HUES64 (cell line): ENCODE data around the gene TIMM23.
"Not testable (repeated sequence)": the region's sequence is repeated elsewhere in the genome, so short reads cannot be mapped to it uniquely, and the experiment has no call there.

ENCODE experiments used
- H3K27ac ChIP-seq: 2 replicates; pipeline ENCODE4 v1.7.0; 2013; ENCODE audit warnings: low read depth, low read length, inconsistent platforms
- H3K27me3 ChIP-seq: 2 replicates; pipeline ENCODE4 v1.6.1; 2013; ENCODE audit warnings: mild to moderate bottlenecking, low read length; ENCODE audit not compliant: insufficient read depth
- H3K36me3 ChIP-seq: 2 replicates; pipeline ENCODE4 v1.6.1; 2013; ENCODE audit warnings: mild to moderate bottlenecking, low read length; ENCODE audit not compliant: insufficient read depth
- H3K4me1 ChIP-seq: 2 replicates; pipeline ENCODE4 v1.6.1; 2013; ENCODE audit warnings: mild to moderate bottlenecking, low read length, moderate library complexity; ENCODE audit not compliant: insufficient read depth
- H3K4me3 ChIP-seq: 2 replicates; pipeline ENCODE4 v1.5.1; 2013; ENCODE audit warnings: mild to moderate bottlenecking, low read length, moderate library complexity
- H3K9ac ChIP-seq: 2 replicates; pipeline ENCODE4 v1.6.1; 2013; ENCODE audit warnings: mild to moderate bottlenecking, low read depth, low read length
- H3K9me3 ChIP-seq: 2 replicates; pipeline ENCODE4 v1.6.1; 2013; ENCODE audit warnings: low read depth, low read length; ENCODE audit not compliant: insufficient read depth
- WGBS: fragments of 150-250, 120-280 bp; methylation state at CpG from one replicate; pipeline ENCODE4 v1.1.7; 2013; ENCODE audit warnings: missing lambda C conversion rate; 5-methylcytosine and 5-hydroxymethylcytosine counted together

Gene TIMM23

DNA sequence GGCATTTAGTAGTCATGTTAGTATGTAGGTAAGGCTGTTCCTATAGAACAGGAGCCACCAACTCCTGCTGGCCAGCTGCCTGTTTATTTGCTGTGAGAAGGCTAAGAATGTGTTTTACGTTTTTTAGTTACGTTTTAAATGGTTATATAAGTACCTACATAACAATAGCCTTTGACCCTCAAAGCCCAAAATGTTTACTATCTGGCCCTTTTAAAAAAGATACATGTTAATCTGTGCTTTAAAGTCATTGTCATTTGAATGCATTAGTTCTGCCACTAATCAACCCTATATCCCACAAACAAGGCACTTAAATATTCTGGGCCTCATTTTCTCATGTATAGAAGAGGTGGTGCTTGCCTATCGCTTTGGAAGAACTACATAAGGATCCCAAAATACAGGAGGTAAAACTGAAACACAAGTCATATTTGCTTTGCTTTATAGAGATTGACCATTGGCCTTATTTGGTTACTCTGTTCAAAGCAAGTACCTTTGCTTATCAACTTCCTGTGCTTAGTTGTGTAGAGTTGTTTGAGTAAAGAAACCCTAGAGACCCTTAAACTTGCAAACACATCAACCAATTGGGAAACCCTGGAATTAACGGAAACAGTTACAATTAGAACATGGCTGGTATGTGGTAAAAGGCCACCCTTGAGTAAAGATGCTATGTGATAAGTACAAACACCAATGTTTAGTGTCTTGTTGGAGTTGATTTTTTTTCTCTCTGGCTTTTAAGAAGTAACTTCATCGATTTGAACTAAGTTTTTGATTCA is 25.9 kb downstream of the TIMM23 start:
- Histone ChIP-seq H3K4me1 (peaks cover 10% of the 10 kb centered on the region; the same call in 1 of the 2 replicates), H3K27ac (peak overlapping the region; percentile 66; the same call in 1 of the 2 replicates), H3K27me3 (no peaks in the 10 kb centered on the region), H3K9me3 (no peaks in the 10 kb centered on the region), H3K9ac (no peak overlapping the region), H3K4me3 (no peak overlapping the region), H3K36me3 (peaks cover 69% of the 10 kb centered on the region)
- WGBS = 86% methylated on average over 3 of the region's 5 CpGs

DNA sequence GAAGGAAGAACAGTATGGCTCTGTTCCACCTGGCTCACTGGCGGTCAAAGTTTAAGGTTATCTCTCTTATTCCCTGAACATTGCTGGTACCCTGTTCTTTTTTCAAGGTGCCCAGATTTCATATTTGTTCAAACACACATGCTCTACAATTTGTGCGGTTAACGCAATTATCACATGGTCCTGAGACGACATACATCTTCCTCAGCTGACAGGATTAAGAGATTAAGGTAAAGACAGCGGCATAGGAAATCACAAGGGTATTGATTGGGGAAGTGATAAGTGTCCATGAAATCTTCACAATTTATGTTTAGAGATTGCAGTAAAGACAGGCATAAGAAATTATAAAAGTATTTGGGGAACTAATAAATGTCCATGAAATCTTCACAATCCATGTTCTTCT is 27.7 kb downstream of the TIMM23 start:
- not testable (repeated sequence) for H3K9me3 ChIP-seq, H3K4me3 ChIP-seq, H3K27me3 ChIP-seq, H3K27ac ChIP-seq, H3K4me1 ChIP-seq, H3K9ac ChIP-seq
- WGBS = 97% methylated on average over 5 of the region's 5 CpGs
- H3K36me3 ChIP-seq = peaks cover 78% of the 10 kb centered on the region

DNA sequence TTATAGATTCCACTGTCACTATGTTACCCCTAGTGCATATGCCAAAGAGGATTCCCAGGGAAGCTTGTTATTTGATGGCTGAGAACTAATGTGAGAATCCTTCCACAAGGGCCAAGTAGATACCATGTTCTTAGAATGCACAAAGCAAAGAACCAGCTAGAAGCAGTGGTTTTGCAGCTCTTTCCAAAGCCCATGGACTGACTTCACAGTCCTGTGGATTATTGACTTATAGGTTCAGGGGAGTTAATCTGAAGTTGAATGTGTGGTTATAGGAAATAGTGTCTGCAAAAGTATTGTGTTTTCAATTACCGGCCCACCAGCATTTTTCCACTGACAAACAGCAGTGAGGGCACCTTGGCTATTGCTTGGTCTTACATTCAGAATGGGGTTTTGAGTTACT is 28.2 kb downstream of the TIMM23 start:
- 94% methylated on average over 1 of the region's 1 CpG for WGBS
- H3K4me1 ChIP-seq = peaks cover 10% of the 10 kb centered on the region; the same call in 1 of the 2 replicates

DNA sequence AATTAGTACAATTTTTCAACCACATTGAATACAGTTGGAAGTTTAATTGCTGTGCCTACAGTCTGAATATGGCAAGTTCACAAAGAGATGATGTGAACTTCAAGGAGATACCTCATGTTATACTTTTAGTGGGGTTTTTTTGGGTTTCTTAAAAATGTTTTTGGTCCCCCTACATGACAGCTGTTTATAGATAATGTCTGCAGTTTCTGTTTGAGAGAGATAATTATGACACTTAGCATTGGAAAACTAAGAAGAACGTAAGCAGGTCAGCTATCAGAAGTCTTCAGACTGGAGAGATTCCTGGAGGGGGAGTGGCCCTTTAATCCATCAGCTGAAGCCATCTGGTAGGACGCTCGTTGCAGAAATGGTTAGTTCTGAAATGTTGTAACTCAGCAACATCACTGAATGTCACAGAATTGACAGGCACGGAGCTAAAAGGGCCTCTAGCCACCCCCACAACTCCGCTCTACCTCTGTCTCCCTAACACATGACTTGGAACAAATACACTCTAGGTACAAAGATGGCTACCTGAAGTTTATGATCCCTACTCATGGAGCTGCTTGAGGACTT is 29.0 kb downstream of the TIMM23 start:
- no peak overlapping the region for H3K27ac ChIP-seq
- H3K9ac ChIP-seq = no peak overlapping the region
- WGBS = 95% methylated on average over 5 of the region's 5 CpGs
- no peaks in the 10 kb centered on the region for H3K9me3 ChIP-seq
- no peaks in the 10 kb centered on the region for H3K27me3 ChIP-seq
- H3K4me1 ChIP-seq = peaks cover 10% of the 10 kb centered on the region; the same call in 1 of the 2 replicates
- no peak overlapping the region for H3K4me3 ChIP-seq
- peaks cover 89% of the 10 kb centered on the region for H3K36me3 ChIP-seq

More for the DNA sequence above, 28.2 kb downstream of the TIMM23 start:
- Histone ChIP-seq H3K9me3 (no peaks in the 10 kb centered on the region), H3K27ac (0 out of 2 replicates have a peak overlapping the region, but pooled peaks have one; percentile 6), H3K36me3 (peaks cover 81% of the 10 kb centered on the region), H3K27me3 (no peaks in the 10 kb centered on the region), H3K9ac (no peak overlapping the region), H3K4me3 (no peak overlapping the region)

DNA sequence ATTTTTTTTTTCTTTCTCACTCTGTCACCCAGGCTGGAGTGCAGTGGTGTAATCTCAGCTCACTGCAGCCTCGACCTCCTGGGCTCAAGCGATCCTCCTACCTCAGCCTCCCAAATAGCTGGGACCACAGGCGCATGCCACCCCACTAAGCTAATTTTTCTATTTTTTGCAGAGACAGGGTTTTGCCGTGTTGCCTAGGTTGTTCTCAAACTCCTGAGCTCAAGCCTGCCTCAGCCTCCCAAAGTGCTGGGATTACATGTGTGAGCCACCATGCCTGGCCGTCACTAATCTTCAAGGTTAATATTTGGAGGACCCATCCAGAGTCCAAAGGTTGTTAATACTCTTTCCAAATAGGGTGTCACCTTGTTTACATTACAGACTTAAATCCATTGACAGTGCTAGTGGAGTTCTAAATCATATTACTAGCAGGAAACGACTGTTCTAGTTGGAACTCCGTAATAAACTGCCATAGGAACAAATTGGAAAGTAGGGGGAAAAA is 29.9 kb downstream of the TIMM23 start:
- H3K4me3 ChIP-seq, H3K4me1 ChIP-seq, H3K27me3 ChIP-seq, H3K9ac ChIP-seq, H3K9me3 ChIP-seq, H3K27ac ChIP-seq: not testable (repeated sequence)
- WGBS = 99% methylated on average over 7 of the region's 7 CpGs
- H3K36me3 ChIP-seq = peaks cover 95% of the 10 kb centered on the region

DNA sequence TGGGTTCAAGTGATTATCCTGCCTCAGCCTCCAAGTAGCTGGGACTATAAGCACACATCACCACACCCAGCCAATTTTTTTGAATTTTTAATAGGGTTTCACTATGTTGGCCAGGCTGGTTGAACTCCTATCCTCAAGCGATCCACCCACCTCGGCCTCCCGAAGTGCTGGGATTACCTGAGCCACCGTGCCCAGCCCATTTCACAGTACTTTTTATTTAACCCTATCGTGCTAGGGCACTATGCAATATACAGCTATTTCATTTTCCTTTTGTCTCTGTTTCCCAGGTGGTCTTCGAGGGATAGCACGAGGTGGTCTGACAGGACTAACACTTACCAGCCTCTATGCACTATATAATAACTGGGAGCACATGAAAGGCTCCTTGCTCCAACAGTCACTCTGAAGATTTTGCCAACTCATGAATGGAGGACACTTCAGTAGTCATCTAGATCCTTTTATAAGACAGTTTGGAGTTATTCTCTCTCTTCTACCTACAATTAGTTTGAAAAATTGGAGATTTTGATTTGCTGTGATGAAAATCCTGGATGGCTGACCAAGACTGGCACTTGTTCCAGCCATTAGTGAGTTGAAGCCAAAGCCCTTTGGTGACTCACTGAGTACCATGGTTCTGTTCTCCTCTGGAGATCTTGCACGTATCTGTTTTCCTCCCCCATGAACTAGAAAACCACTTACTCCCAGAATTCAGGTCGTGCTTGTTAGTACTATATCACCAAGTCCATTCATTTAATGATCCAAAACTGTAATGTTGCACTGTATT is 30.8 kb downstream of the TIMM23 start:
- Histone ChIP-seq H3K4me1 (peaks cover 4% of the 10 kb centered on the region; the same call in 1 of the 2 replicates), H3K27ac (no peak overlapping the region), H3K36me3 (peaks cover 96% of the 10 kb centered on the region), H3K9me3 (no peaks in the 10 kb centered on the region), H3K9ac (no peak overlapping the region), H3K27me3 (no peaks in the 10 kb centered on the region), H3K4me3 (no peak overlapping the region)
- WGBS = 95% methylated on average over 9 of the region's 9 CpGs

DNA sequence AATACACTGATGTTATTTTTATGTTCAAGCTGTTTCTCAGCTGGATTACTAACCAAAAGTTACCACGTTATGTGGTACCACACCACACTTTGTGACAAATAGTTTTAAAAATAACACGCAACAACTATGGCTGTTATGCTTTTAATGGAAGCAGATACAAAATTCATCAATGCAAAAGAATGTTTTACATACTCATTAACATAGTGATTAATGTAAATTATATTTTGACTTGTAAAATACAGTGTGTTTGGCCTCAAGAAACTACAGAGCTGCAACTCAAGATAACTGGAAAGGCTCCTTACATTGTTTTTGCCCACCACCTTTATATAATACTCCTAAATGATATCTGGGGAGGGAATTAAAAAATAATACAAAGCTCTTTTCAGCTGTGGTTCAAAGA is 32.7 kb downstream of the TIMM23 start:
- 100% methylated on average over 2 of the region's 2 CpGs for WGBS
- no peaks in the 10 kb centered on the region for H3K9me3 ChIP-seq
- peaks cover 98% of the 10 kb centered on the region for H3K36me3 ChIP-seq
- H3K27ac ChIP-seq = no peak overlapping the region
- no peak overlapping the region for H3K9ac ChIP-seq
- H3K27me3 ChIP-seq = no peaks in the 10 kb centered on the region
- no peaks in the 10 kb centered on the region for H3K4me1 ChIP-seq
- H3K4me3 ChIP-seq = no peak overlapping the region

DNA sequence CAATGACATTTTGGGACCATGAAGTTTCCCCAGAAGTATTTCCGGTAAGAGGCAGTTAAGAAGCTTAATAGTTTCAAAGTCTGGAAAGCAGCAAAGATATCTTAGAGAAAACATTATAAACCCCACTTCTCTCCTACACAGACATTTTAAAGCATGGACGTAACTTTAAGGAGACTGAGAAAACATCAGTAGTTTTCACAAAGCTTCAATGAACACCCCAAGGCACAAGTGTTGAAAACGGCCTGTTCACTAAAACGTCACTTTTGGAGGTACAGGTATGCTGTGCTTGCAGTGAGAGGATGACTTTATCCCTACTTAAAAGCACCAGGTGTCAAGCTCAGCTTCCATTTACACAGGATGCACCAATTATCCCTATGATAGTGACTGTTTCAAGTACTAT is 33.1 kb downstream of the TIMM23 start:
- no peaks in the 10 kb centered on the region for H3K27me3 ChIP-seq
- H3K36me3 ChIP-seq = peaks cover 100% of the 10 kb centered on the region
- WGBS = 91% methylated on average over 4 of the region's 4 CpGs
- H3K4me1 ChIP-seq = no peaks in the 10 kb centered on the region
- no peak overlapping the region for H3K4me3 ChIP-seq
- no peaks in the 10 kb centered on the region for H3K9me3 ChIP-seq
- H3K27ac ChIP-seq = no peak overlapping the region
- H3K9ac ChIP-seq = no peak overlapping the region

DNA sequence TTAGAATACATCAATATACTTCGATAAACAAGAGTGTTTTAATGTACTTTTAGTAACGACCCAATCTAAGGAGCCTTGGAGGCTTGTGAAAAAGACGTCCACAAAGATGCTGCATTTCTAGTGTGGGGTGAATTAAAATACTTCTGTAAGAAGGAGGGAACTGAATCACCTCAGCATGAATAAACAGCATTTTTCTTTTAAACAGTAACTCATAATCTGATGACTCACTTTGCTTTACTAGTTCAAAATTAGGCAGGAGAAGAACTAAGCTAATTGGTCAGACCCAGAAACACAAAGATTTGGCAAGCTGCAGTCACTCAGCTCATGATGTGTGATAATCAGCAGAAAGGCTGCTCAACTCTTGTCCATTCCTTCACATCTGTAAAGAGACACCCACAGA is 33.9 kb downstream of the TIMM23 start:
- Histone ChIP-seq H3K27ac (no peak overlapping the region), H3K4me1 (no peaks in the 10 kb centered on the region), H3K27me3 (no peaks in the 10 kb centered on the region), H3K9ac (no peak overlapping the region), H3K36me3 (peaks cover 99% of the 10 kb centered on the region), H3K9me3 (no peaks in the 10 kb centered on the region), H3K4me3 (no peak overlapping the region)
- WGBS = 94% methylated on average over 3 of the region's 3 CpGs

DNA sequence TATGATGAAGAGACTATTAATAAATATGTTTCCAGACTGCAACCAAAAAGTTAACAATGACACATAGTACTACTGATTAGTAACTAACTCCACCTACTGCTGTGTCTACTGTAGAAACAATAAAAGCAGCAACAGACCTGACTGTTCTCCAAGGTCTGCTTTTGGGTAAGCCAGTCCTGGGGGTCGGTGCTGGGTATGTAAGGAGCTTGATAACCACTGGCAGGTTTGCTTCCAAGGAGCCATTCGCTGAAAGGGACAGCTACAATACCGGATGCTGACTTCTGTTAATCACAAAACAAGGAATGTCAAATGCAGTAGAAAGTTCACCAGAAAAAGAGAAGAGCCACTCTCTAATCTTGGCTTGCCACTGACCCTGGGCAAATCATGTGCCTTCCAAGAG is 40.5 kb downstream of the TIMM23 start:
- H3K36me3 ChIP-seq = peaks cover 86% of the 10 kb centered on the region
- 94% methylated on average over 3 of the region's 3 CpGs for WGBS

DNA sequence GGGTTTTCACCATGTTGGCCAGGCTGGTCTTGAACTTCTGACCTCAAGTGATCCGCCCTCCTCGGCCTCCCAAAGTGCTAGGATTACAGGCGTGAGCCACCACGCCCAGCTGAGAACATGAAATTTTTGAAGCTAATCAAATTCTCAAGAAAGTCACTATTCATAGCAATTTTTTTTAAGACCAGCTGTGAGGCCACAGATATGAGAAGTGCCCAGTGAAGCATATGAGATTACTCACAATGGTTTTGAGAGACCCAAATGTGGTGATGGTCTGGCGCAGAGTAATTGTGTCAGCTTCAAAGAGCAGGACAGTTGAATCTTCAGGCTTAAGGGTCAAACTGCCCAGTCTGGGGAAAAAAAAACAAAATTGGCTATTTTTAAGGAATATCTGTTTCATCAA is 41.9 kb downstream of the TIMM23 start:
- peaks cover 71% of the 10 kb centered on the region for H3K36me3 ChIP-seq
- WGBS = 89% methylated on average over 5 of the region's 5 CpGs

More for the DNA sequence above, 40.5 kb downstream of the TIMM23 start:
- Histone ChIP-seq H3K27ac (no peak overlapping the region), H3K27me3 (no peaks in the 10 kb centered on the region), H3K9me3 (no peaks in the 10 kb centered on the region), H3K9ac (no peak overlapping the region), H3K4me3 (no peak overlapping the region), H3K4me1 (no peaks in the 10 kb centered on the region)

More for the DNA sequence above, 41.9 kb downstream of the TIMM23 start:
- H3K4me3 ChIP-seq = no peak overlapping the region
- H3K9me3 ChIP-seq = no peaks in the 10 kb centered on the region
- H3K27me3 ChIP-seq = no peaks in the 10 kb centered on the region
- H3K9ac ChIP-seq = no peak overlapping the region
- no peak overlapping the region for H3K27ac ChIP-seq
- H3K4me1 ChIP-seq = no peaks in the 10 kb centered on the region
